EL (cell line): ENCODE measurements around the gene ACOT7.
"Not testable (repeated sequence)": the region's sequence is repeated elsewhere in the genome, so short reads cannot be mapped to it uniquely, and the experiment has no call there.

Experiments
- DNase-seq: peaks from one replicate; pipeline ENCODE4 v3.0.0-alpha.2; 2016

Gene ACOT7

DNA sequence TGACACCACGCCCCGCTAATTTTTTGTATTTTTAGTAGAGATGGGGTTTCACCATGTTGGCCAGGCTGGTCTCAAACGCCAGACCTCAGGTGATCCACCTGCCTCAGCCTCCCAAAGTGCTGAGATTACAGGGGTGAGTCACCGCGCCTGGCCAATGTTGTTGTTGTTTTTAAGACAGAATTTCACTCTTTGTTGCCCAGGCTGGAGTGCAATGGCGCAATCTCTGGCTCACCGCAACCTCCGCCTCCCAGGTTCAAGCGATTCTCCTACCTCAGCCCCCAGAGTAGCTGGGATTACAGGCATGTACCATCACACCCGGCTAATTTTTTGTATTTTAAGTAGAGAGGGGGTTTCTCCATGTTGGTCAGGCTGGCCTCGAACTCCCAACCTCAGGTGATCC is 173.9 kb downstream of the ACOT7 start:
- not testable (repeated sequence) for DNase-seq

DNA sequence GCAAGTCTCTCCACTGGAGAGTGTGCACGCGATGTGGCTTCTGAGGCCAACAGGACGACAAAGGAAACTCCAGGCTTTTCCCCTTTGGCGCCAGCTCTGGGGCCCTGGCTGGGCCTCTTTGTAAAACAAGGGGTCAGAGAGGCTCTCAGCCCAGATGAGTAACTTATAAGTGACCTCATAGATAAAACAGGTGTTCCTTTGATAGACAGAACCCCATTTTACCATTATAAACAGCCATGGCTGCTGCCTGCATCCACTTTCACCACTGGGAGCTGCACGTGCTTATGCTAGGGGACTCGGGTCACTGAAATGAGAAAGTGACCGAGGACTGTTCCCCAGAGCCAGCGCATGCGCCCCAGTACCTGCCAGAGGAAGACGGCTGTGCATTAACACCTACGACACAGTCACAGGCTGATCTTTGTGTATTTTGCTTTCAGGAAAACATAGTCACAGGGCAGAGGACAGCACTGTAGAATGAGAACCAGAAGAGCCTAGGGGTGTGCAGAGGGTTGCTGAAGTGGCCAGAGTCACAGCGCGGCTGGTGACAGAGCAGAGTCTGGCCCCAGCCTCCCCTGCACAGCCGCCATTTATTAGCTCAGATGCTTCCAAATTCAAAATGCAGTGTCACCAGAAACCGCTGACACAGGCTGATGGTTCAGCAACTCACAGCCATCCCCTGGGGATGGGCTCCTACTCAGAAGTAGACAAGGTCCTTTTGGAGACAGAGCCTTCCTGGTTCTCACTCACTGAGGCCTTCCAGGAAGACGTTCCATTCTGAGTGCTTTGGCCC is 175.0 kb downstream of the ACOT7 start:
- no peak for DNase-seq
